Activated naive CD4-positive, alpha-beta T cell treated with anti-CD3 and anti-CD28 coated beads, Interleukin-2, amount 50 U/mL, for 24 hours (primary cell): Measurements from ENCODE around the gene IL20RA.
"Not testable (repeated sequence)": the region's sequence is repeated elsewhere in the genome, so short reads cannot be mapped to it uniquely, and the experiment has no call there.

Source experiments
- H3K27ac Mint-ChIP-seq: one replicate; pipeline ENCODE4 v1.8.0; 2021; ENCODE audit warnings: mild to moderate bottlenecking, mixed read lengths
- H3K27me3 Mint-ChIP-seq: one replicate; pipeline ENCODE4 v1.8.0; 2021; ENCODE audit warnings: mixed read lengths
- H3K36me3 Mint-ChIP-seq: one replicate; pipeline ENCODE4 v1.8.0; 2021; ENCODE audit warnings: mixed read lengths
- H3K4me1 Mint-ChIP-seq: one replicate; pipeline ENCODE4 v1.8.0; 2021; ENCODE audit warnings: mixed read lengths
- H3K4me3 Mint-ChIP-seq: one replicate; pipeline ENCODE4 v1.8.0; 2021; ENCODE audit warnings: mild to moderate bottlenecking, mixed read lengths
- H3K9me3 Mint-ChIP-seq: one replicate; pipeline ENCODE4 v1.8.0; 2021; ENCODE audit warnings: mixed read lengths

Gene IL20RA

DNA sequence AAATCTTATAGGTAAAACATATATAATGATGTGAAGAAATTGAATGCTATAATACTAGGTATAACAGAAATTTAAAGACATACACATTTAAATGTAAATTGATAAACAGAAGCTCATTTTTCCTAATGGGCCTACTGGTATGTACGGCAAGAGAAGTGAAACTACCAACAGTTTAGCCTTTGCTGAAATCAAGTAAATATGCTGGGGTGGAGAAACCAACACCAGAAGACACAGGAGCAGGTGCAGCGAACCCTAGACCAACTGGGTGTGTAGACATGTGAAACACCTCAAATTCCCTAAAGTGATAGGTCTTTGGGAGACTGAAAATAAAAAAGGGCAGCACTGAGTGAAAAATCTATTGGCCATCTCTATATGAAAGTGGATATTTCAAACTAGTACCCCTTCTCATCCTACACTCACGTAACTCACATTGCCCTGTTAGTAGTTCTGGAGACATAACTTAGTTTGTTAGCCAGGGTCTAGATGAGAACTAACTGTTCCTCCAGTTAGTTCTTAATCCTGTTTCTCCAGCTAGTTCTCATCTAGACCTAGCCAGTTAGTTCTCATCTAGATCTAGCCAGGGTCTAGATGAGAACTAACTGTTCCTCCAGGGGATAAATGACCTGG lies 69.6 kb downstream of the IL20RA start:
- Mint-ChIP-seq H3K9me3 (no peaks in the 10 kb centered on the region), H3K36me3 (no peaks in the 10 kb centered on the region), H3K4me3 (no peak overlapping the region), H3K4me1 (no peaks in the 10 kb centered on the region), H3K27ac (no peak overlapping the region), H3K27me3 (peaks cover 12% of the 10 kb centered on the region)

DNA sequence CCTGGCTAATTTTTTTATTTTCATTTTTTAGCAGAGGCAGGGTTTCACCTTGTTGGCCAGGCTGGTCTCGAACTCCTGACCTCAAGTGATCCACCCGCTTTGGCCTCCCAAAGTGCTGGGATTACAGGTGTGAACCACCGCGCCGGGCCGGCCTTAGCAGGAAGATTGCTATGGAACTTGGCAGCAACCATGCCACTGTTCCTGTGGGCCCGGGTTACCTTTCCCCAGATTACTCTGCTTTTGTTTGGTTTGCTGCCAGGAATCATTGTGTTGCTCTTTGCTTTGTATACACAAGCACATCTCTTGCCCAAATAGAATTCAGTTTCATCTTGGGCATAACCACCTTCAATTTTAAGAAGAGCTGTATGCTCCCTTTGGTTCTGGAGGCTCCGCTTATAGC lies 71.0 kb downstream of the IL20RA start:
- H3K27ac Mint-ChIP-seq, H3K4me1 Mint-ChIP-seq, H3K4me3 Mint-ChIP-seq, H3K27me3 Mint-ChIP-seq, H3K36me3 Mint-ChIP-seq, H3K9me3 Mint-ChIP-seq: not testable (repeated sequence)

DNA sequence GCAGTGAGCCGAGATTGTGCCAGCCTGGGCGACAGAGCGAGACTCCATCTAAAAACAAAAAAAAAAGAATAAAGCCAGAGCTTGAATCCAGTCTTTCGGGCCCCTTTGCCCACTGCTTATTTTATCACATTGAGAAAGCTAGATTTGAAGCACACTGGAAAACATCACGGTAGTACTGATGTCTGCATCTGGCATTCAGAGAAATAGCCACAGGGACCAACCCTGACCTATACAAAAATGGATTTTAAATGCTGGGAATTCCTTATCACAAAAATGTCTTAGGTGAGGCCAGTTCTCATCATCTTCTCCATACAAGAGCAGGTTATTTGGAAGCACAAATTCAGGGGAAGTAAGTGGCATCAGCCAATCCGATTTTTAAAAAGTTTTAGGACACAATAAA lies 73.2 kb downstream of the IL20RA start:
- no peaks in the 10 kb centered on the region for H3K4me1 Mint-ChIP-seq
- H3K27me3 Mint-ChIP-seq, result peaks cover 16% of the 10 kb centered on the region
- no peaks in the 10 kb centered on the region for H3K36me3 Mint-ChIP-seq
- H3K9me3 Mint-ChIP-seq, result no peaks in the 10 kb centered on the region
- no peak overlapping the region for H3K27ac Mint-ChIP-seq
- no peak overlapping the region for H3K4me3 Mint-ChIP-seq

DNA sequence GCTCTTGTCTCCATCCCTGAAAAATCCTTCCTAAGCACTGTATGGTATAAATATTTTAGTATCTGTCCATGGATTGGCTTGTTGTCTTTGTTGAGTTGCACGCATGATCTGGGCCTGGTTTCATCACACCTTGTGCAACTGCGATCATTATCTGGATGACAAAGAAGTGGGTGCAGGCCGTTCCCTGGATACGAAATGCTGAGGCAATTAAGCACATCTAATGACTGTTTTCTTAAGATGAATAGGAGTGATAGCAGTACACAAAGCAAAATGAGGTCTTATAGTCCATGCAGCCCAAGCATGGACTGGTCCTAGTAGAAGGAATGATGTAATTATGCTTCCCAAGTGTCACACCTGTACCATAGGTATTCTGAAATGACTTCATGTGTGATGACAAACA lies 74.8 kb downstream of the IL20RA start:
- Mint-ChIP-seq H3K36me3 (no peaks in the 10 kb centered on the region), H3K4me3 (no peak overlapping the region), H3K4me1 (no peaks in the 10 kb centered on the region), H3K27me3 (peaks cover 20% of the 10 kb centered on the region), H3K27ac (no peak overlapping the region), H3K9me3 (no peaks in the 10 kb centered on the region)

DNA sequence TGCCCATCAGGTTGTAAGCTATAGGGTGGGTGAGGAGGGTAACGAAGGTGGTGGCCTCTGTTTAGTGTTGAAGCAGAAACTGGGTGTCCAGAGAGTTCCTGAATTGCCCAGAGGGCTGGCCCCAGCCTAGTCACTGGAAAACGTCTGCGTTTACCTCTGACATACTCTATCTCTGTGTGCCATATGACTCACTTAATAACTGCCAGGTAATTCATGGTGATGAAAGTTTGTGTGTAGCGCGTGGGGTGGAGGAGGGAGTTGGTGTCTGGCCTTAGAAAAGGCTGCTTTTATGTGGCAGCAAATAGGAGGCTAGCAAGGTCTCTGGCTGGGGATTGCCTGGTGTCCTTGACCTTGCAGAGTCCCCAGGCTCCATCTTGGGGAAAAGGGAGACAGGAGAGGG lies 75.3 kb downstream of the IL20RA start:
- Mint-ChIP-seq H3K27ac (no peak overlapping the region), H3K4me3 (no peak overlapping the region), H3K36me3 (no peaks in the 10 kb centered on the region), H3K9me3 (no peaks in the 10 kb centered on the region), H3K27me3 (peaks cover 20% of the 10 kb centered on the region), H3K4me1 (no peaks in the 10 kb centered on the region)

DNA sequence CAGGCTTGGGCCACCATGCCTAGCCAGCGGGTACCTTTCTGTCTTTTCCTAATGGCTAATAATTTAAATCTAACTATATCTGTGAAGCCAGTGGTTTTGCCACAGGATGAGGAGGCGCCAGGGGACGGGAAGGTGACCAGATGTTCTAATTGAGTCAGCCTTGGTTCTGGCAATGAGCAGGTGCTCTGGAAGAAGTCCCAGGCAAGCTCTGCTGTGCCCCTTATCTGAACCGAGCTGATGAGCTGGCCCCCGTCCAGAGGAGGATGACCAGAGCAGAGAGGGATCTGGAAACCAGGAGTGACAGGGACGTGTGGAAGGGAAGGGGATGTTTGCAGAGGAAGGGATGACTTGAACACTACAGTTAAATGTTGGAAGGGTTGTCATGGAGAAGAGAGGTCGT lies 75.9 kb downstream of the IL20RA start:
- H3K27ac Mint-ChIP-seq, result no peak overlapping the region
- no peak overlapping the region for H3K4me3 Mint-ChIP-seq
- H3K27me3 Mint-ChIP-seq, result peaks cover 23% of the 10 kb centered on the region
- H3K36me3 Mint-ChIP-seq, result no peaks in the 10 kb centered on the region
- H3K4me1 Mint-ChIP-seq, result no peaks in the 10 kb centered on the region
- H3K9me3 Mint-ChIP-seq, result no peaks in the 10 kb centered on the region

DNA sequence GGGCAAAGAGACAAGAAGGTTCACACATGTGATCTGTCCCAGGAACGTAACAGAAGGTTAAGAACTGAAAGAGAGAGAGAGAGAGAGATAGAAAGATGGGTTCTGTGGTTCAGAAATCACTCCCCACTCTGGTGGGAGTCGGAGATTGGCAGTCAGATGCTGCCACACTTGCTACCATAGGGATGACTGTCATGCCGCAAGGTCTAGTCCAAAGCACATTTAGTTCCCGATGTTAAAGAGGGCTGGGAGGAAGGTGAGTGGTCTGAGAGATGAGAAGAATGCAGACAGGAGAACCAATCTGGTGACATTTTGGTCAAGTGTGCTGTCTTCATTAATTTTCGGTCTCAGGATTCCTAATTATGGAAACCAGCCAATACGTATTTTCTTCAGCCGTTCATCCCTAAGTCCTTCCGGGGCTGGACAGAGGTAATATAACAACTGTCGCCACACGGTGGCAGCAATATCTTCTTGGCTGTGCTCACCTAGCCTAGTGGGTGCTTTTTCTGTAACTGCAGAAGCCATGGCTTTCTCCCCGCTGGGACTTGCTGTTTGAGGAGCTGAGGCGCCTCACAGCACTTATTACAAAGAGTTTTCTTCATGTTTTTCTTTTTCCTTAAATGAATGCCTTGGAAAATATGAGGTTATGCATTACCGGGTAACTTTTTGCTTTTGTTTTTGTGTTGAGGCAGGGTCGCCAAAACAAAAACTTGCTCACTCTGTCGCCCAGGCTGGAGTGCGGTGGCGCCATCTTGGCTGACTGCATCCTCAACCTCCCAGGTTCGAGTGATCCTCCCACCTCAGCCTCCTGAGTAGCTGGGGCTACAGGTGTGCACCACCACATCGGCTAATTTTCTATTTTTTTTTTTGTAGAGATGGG lies 76.7 kb downstream of the IL20RA start:
- no peaks in the 10 kb centered on the region for H3K4me1 Mint-ChIP-seq
- H3K27ac Mint-ChIP-seq, result no peak overlapping the region
- no peaks in the 10 kb centered on the region for H3K36me3 Mint-ChIP-seq
- no peaks in the 10 kb centered on the region for H3K9me3 Mint-ChIP-seq
- no peak overlapping the region for H3K4me3 Mint-ChIP-seq
- H3K27me3 Mint-ChIP-seq, result peaks cover 23% of the 10 kb centered on the region

DNA sequence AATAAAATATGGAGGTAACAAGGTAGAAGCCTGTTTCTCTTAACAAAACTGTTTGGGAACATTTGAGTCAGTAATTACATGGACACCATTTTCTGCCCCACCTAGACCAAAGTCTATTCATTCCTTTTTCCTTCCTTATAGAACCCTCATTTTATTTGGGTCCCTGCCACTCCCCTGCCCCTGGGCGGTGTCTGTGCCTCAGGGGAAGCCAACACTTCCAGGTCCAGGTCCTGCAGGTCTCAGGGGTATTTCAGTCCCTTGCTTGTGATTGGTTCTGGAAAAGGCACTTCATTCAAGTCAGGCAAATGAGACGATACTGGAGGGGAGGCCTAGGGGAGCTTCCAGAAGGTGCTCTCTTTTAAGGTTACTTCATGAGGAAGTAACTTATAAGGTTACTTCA lies 80.4 kb downstream of the IL20RA start:
- no peak overlapping the region for H3K4me3 Mint-ChIP-seq
- no peaks in the 10 kb centered on the region for H3K36me3 Mint-ChIP-seq
- H3K27me3 Mint-ChIP-seq, result peaks cover 18% of the 10 kb centered on the region
- no peaks in the 10 kb centered on the region for H3K4me1 Mint-ChIP-seq
- no peak overlapping the region for H3K27ac Mint-ChIP-seq
- H3K9me3 Mint-ChIP-seq, result no peaks in the 10 kb centered on the region

DNA sequence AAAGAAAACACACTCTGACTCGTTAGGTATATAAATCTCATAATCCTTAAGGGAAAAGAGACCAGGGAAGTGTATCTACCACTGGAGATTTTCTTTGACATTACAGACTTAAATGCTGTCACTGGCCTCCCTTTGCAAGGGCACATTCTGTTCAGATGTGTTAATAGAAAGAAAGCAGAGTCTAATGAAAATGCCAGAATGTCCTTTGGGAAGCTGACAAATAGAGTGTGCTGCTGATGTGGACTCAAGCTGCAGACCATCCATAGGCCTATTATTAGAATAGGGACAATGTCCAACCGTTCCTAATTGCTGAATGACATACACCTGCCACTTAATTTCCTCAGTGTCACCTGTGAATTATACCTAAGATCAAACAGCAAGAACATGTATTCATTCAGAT lies 81.5 kb downstream of the IL20RA start:
- H3K4me1 Mint-ChIP-seq, result no peaks in the 10 kb centered on the region
- no peak overlapping the region for H3K4me3 Mint-ChIP-seq
- no peaks in the 10 kb centered on the region for H3K36me3 Mint-ChIP-seq
- H3K27me3 Mint-ChIP-seq, result peaks cover 18% of the 10 kb centered on the region
- no peak overlapping the region for H3K27ac Mint-ChIP-seq
- no peaks in the 10 kb centered on the region for H3K9me3 Mint-ChIP-seq

DNA sequence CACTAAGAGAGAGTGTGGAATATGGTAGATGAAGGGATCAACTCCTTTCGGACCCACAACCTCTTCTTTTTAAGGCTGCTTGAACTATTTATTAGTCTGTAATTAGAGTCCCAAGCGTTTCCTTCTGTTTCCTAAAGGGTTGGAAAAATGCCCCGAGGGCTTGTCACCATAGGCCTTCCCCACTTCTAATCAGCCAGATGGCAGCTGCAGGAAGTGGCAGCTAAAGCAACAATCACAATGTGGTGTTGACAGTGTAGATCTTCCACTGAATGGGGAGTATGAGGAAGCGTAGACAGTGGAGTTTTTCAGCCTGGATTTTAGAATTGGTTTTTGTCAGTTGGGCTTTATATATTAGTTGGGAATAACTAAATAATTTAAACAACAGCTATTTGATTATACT lies 82.1 kb downstream of the IL20RA start:
- Mint-ChIP-seq H3K36me3 (no peaks in the 10 kb centered on the region), H3K27me3 (peaks cover 14% of the 10 kb centered on the region), H3K4me1 (no peaks in the 10 kb centered on the region)

DNA sequence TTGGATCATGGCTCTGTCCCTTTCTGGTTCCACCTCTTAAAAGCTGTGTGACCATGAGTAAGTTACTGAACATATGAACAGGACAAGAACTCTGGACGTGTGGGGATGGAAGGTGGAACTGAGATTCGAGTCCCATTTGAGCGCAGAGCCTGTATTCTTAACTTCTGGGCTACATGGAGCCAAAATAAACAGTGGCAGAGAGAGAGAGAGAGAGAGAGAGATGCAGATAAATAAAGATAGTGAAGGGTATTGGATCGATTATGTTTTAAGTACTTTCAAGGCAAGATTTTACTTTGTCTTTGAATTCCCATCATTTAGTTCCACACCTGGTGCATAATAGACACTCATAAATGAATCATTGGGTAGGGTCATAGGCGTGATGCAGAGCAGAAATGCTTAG lies 82.9 kb downstream of the IL20RA start:
- no peak overlapping the region for H3K4me3 Mint-ChIP-seq
- no peaks in the 10 kb centered on the region for H3K9me3 Mint-ChIP-seq
- H3K4me1 Mint-ChIP-seq, result peaks cover 4% of the 10 kb centered on the region
- H3K36me3 Mint-ChIP-seq, result no peaks in the 10 kb centered on the region
- H3K27me3 Mint-ChIP-seq, result peaks cover 13% of the 10 kb centered on the region
- H3K27ac Mint-ChIP-seq, result no peak overlapping the region

More for the DNA sequence above, 82.1 kb downstream of the IL20RA start:
- Mint-ChIP-seq H3K9me3 (no peaks in the 10 kb centered on the region), H3K4me3 (no peak overlapping the region), H3K27ac (no peak overlapping the region)

DNA sequence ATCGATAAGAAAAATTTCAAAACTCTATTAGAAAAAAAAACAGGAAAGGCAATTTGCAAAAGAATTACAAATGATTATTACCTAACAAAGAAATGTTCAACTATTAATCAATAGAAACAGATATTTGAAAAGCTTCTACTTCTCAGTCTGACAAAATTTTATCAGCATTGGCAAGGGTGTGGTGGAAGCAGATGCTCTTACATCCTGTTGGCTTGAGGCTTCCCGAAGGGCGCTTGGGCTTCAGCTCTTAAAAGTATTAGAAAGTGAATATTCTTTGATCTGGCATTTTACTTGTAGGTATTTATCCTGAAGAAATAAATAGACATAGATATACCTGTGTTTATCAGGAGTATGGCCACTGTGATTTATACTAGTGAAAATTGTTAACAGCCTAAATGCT lies 84.0 kb downstream of the IL20RA start:
- H3K36me3 Mint-ChIP-seq, result no peaks in the 10 kb centered on the region
- H3K27ac Mint-ChIP-seq, result no peak overlapping the region
- no peaks in the 10 kb centered on the region for H3K9me3 Mint-ChIP-seq
- H3K27me3 Mint-ChIP-seq, result peaks cover 11% of the 10 kb centered on the region
- no peak overlapping the region for H3K4me3 Mint-ChIP-seq
- peaks cover 7% of the 10 kb centered on the region for H3K4me1 Mint-ChIP-seq

DNA sequence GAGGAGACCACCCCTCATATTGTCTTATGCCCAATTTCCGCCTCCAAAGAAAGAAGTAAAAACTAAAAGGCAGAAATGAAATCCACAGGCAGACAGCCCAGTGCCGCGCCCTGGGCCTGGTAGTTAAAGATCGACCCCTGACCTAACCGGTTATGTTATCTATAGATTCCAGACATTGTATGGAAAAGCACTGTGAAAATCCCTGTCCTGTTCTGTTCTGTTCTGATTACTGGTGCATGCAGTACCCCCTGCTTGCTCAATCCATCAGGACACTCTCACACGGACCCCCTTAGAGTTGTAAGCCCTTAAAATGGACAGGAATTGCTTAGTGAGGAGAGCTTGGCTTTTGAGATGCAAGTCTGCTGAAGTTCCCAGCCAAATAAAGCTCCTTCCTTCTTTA lies 84.8 kb downstream of the IL20RA start:
- H3K36me3 Mint-ChIP-seq, H3K9me3 Mint-ChIP-seq, H3K4me1 Mint-ChIP-seq, H3K4me3 Mint-ChIP-seq, H3K27ac Mint-ChIP-seq: not testable (repeated sequence)
- H3K27me3 Mint-ChIP-seq, result peaks cover 12% of the 10 kb centered on the region

DNA sequence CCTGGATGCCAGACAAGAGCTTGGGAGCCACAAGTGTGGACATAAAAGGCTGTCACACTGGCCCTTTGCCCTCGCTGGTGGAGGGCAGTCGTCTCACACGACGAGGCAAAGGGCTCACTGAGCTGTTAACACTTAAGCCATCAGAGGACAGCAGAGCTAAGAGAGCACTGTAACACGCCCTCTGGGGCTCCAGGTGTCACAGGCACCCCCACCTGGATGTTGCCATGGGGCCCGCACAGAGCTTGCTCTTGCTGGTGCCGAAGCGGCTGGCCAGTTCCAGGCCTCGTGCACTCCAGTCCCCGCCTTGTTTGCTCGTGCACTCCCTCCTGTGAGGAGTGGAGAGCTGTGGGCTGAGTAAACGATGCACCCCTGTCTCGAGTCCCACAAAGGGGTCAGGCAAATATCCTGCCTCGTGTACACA lies 85.3 kb downstream of the IL20RA start:
- Mint-ChIP-seq H3K4me3 (no peak overlapping the region), H3K27me3 (peaks cover 12% of the 10 kb centered on the region), H3K9me3 (no peaks in the 10 kb centered on the region), H3K36me3 (no peaks in the 10 kb centered on the region), H3K4me1 (peaks cover 7% of the 10 kb centered on the region), H3K27ac (no peak overlapping the region)

DNA sequence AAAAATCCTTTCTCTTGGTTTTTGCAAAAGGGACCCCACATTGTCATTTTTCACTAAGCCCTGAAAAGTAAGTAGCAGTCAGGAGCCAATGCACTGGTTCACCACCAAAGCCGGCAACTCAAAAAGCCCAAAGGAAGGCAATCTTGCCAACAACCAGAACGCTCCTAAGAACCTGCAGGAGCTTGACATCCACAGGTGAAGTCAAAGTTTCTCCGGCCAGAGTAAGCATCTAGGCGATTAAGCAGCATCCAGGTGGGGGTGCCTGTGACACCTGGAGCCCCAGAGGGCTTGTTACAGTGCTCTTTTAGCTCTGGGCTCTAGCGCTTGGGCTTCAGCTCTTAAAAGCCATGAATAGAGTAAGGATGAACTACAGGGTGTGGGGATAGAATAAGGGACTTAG lies 86.6 kb downstream of the IL20RA start:
- Mint-ChIP-seq H3K27ac (no peak overlapping the region), H3K9me3 (no peaks in the 10 kb centered on the region), H3K27me3 (peaks cover 8% of the 10 kb centered on the region), H3K36me3 (no peaks in the 10 kb centered on the region), H3K4me3 (no peak overlapping the region), H3K4me1 (peaks cover 7% of the 10 kb centered on the region)

DNA sequence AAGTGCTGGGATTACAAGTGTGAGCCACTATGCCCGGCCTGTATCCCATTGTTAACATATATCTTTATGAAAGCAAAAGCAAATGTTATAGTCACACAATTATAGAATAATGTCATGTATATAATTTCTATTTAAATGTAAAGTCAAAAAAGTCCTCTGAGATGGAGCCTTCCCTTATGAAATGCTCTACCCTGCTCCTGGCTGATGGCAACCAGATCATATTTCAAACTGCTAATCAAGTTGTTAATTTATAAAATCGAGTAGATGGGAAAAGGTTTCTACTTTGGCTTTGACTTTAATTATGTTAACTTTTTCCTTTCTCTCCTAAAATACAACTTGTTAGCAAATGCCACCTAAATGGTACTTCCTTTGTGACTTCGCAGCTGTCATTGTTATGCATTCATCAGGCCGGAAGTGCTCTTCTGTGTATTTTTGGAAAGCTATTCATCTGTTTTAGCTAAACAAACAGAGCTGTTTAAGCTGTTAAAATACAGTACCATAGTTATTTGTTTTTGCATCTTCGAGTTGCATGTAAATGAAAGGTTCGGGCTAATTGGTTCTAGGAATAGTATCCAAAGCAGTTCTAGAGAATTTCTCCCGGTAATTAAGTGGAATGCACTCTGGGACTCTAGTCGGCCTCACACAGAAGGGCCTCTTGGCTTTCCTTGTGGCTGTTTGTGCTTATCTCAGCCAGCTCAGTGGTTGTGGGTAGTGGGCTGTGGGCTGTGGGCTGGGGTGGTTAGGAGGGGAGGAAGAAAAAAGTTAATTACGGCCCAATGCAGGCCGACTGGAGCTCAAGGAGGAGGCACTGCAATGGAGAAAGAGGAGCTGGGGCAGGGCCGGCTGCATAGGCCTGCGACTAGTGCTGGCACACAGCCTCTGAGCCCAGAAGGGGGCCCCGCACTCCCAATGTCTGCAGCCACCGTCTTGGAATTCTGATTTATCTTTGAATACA lies 87.9 kb downstream of the IL20RA start:
- Mint-ChIP-seq H3K27me3 (peaks cover 8% of the 10 kb centered on the region), H3K36me3 (no peaks in the 10 kb centered on the region), H3K27ac (no peak overlapping the region), H3K4me3 (no peak overlapping the region), H3K4me1 (peaks cover 7% of the 10 kb centered on the region), H3K9me3 (no peaks in the 10 kb centered on the region)
